Neural cell (in vitro differentiated cells): ENCODE measurements around the gene ALOXE3. TPM values are rescaled to one million over a fixed set of nuclear protein-coding genes. Genes with fewer than 3 reads are reported as not detected.

Experiments
- H2AFZ ChIP-seq: fragments of 200-600, 300-800 bp; sonication (generic), shearing (Covaris generic); 2 replicates; pipeline ENCODE4 v1.6.0; 2014; ENCODE audit warnings: low read depth, mild to moderate bottlenecking, antibody characterized with exemption, low read length, moderate library complexity
- H3F3A ChIP-seq: fragments of 200-600 bp; shearing (Covaris generic); 2 replicates; pipeline ENCODE4 v1.6.1; 2016; ENCODE audit warnings: mild to moderate bottlenecking, moderate library complexity, mixed read lengths, antibody characterized with exemption, low read length; ENCODE audit not compliant: insufficient read depth, poor library complexity, severe bottlenecking
- H3K27ac ChIP-seq: fragments of 200-600, 300-800 bp; sonication (generic), shearing (Covaris generic); 2 replicates; pipeline ENCODE4 v1.5.1; 2014; ENCODE audit warnings: mild to moderate bottlenecking, low read length, moderate library complexity
- H3K27me3 ChIP-seq: fragments of 300-800, 200-600 bp; sonication (generic), shearing (Covaris generic); 2 replicates; pipeline ENCODE4 v1.6.0; 2014; ENCODE audit warnings: mild to moderate bottlenecking, low read depth, low read length, moderate library complexity; ENCODE audit not compliant: insufficient read depth
- H3K36me3 ChIP-seq: fragments of 300-800, 200-600 bp; sonication (generic), shearing (Covaris generic); 2 replicates; pipeline ENCODE4 v1.5.1; 2014; ENCODE audit warnings: mild to moderate bottlenecking, antibody characterized with exemption, low read length, moderate library complexity; ENCODE audit not compliant: insufficient read depth
- H3K4me2 ChIP-seq: fragments of 300-800, 200-600 bp; sonication (generic), shearing (Covaris generic); 2 replicates; pipeline ENCODE4 v1.6.0; 2014; ENCODE audit warnings: mild to moderate bottlenecking, low read length
- H3K4me3 ChIP-seq: fragments of 300-800, 200-600 bp; sonication (generic), shearing (Covaris generic); 2 replicates; pipeline ENCODE4 v1.5.1; 2014; ENCODE audit warnings: mild to moderate bottlenecking, low read length, moderate library complexity
- H3K79me2 ChIP-seq: fragments of 200-600 bp; shearing (Covaris generic); replicated peaks from 2 replicates; pipeline ENCODE4 v1.6.0; 2014; ENCODE audit warnings: mild to moderate bottlenecking, low read length, moderate library complexity; ENCODE audit not compliant: insufficient read depth
- H3K9ac ChIP-seq: fragments of 300-800, 200-600 bp; sonication (generic), shearing (Covaris generic); 2 replicates; pipeline ENCODE4 v1.6.1; 2016; ENCODE audit warnings: mild to moderate bottlenecking, low read length, mixed read lengths
- H3K9me2 ChIP-seq: fragments of 200-600 bp; shearing (Covaris generic); 2 replicates; pipeline ENCODE4 v1.6.1; 2016; ENCODE audit warnings: mild to moderate bottlenecking, low read length, mixed read lengths; ENCODE audit not compliant: insufficient read depth
- H3K9me3 ChIP-seq: fragments of 200-600, 300-800 bp; sonication (generic), shearing (Covaris generic); 2 replicates; pipeline ENCODE4 v1.6.1; 2016; ENCODE audit warnings: mild to moderate bottlenecking, mixed run types, low read length, moderate library complexity, mixed read lengths
- H4K20me1 ChIP-seq: fragments of 200-600 bp; shearing (Covaris generic); 2 replicates; pipeline ENCODE4 v1.6.1; 2016; ENCODE audit warnings: mild to moderate bottlenecking, mixed run types; ENCODE audit not compliant: insufficient read depth
- CTCF ChIP-seq: fragments of 450-650 bp; IDR thresholded peaks from 2 replicates; pipeline ENCODE4 v1.5.1; 2014; ENCODE audit warnings: antibody characterized with exemption, mild to moderate bottlenecking, moderate library complexity; ENCODE audit not compliant: poor library complexity, severe bottlenecking
- EP300 ChIP-seq: fragments of 450-650 bp; conservative IDR thresholded peaks from 2 replicates; pipeline ENCODE4 v1.6.1; 2014; ENCODE audit warnings: antibody characterized with exemption, mild to moderate bottlenecking, moderate library complexity; ENCODE audit not compliant: poor library complexity, severe bottlenecking
- EZH2 ChIP-seq: fragments of 200-600, 300-800 bp; shearing (Covaris generic), sonication (generic); IDR thresholded peaks from 2 replicates; pipeline ENCODE4 v1.6.1; 2014; ENCODE audit warnings: antibody characterized with exemption, low read length, borderline replicate concordance, mild to moderate bottlenecking; ENCODE audit not compliant: insufficient read depth, poor library complexity, severe bottlenecking
- MXI1 ChIP-seq: fragments of 450-650 bp; conservative IDR thresholded peaks from 2 replicates; pipeline ENCODE4 v1.6.1; 2014; ENCODE audit warnings: antibody characterized with exemption, mild to moderate bottlenecking; ENCODE audit not compliant: poor library complexity, severe bottlenecking
- POLR2AphosphoS5 ChIP-seq: IDR thresholded peaks from 2 replicates; pipeline ENCODE4 v1.6.1; 2012
- RAD21 ChIP-seq: fragments of 450-650 bp; conservative IDR thresholded peaks from 2 replicates; pipeline ENCODE4 v1.6.1; 2014; ENCODE audit warnings: antibody characterized with exemption, mild to moderate bottlenecking, moderate library complexity
- REST ChIP-seq: IDR thresholded peaks from 2 replicates; pipeline ENCODE4 v1.6.1; 2012; ENCODE audit warnings: borderline replicate concordance
- SMC3 ChIP-seq: fragments of 450-650 bp; conservative IDR thresholded peaks from 2 replicates; pipeline ENCODE4 v1.6.1; 2014; ENCODE audit warnings: antibody characterized with exemption, mild to moderate bottlenecking, moderate library complexity; ENCODE audit not compliant: poor library complexity
- TAF1 ChIP-seq: IDR thresholded peaks from 2 replicates; pipeline ENCODE4 v1.6.1; 2012; ENCODE audit warnings: low read depth
- polyA plus RNA-seq: library from polyadenylated mRNA; depleted of rRNA; stranded (reverse); fragments of >200 nt; gene quantifications from 2 replicates; pipeline ENCODE4 v1.2.3, GENCODE V29; 2014

Gene ALOXE3
- polyA plus RNA-seq, 1 donor from 2014 or later = 0.77 TPM

- Histone ChIP-seq H3K79me2 (no peaks in the 10 kb centered on the region), H4K20me1 (no peaks in the 10 kb centered on the region), H3K9ac (no peak overlapping the region), H3K4me2 (no peak overlapping the region), H3K27me3 (peaks cover 21% of the 10 kb centered on the region), H3K9me3 (no peaks in the 10 kb centered on the region), H3F3A (no peaks in the 10 kb centered on the region), H3K4me3 (no peak overlapping the region), H3K36me3 (no peaks in the 10 kb centered on the region), H3K27ac (no peak overlapping the region), H2AFZ (no peak overlapping the region), H3K9me2 (no peaks in the 10 kb centered on the region)
- TF ChIP-seq EP300 (no peak), RAD21 (no peak), MXI1 (no peak)
Measured at GRCh38 chr17:8055851-8056231, 62.5 kb downstream of the ALOXE3 start.

- Histone ChIP-seq H3K9me3 (no peaks in the 10 kb centered on the region), H3K79me2 (no peaks in the 10 kb centered on the region), H3K27me3 (peaks cover under 1% of the 10 kb centered on the region), H3K27ac (no peak overlapping the region), H3K9me2 (no peaks in the 10 kb centered on the region), H3F3A (no peaks in the 10 kb centered on the region), H3K4me3 (no peak overlapping the region), H4K20me1 (no peaks in the 10 kb centered on the region), H3K36me3 (no peaks in the 10 kb centered on the region), H3K4me2 (no peak overlapping the region), H2AFZ (no peak overlapping the region), H3K9ac (no peak overlapping the region)
- no peak for TF ChIP-seq TAF1
- TF ChIP-seq REST = no peak
- TF ChIP-seq MXI1 = no peak
- no peak for TF ChIP-seq RAD21
- TF ChIP-seq EP300 = no peak
- TF ChIP-seq SMC3 = no peak
- no peak for TF ChIP-seq POLR2AphosphoS5
- TF ChIP-seq EZH2 = no peak
- no peak for TF ChIP-seq CTCF
Measured at GRCh38 chr17:8053600-8053999, 64.7 kb downstream of the ALOXE3 start.
